Transverse colon (tissue), 4 donors: ENCODE data around the gene CSNK1A1L. TPM values are rescaled to one million over a fixed set of nuclear protein-coding genes. Genes with fewer than 3 reads are reported as not detected.

Experiments
- DNase-seq: peaks from one replicate; pipeline ENCODE4 v3.0.0-alpha.2; 2019
- H3K27ac ChIP-seq, 4 donors: fragments of 200-600 bp; sonication (generic); 2 replicates each; pipeline ENCODE4 v1.5.1; 2016 to 2018; ENCODE audit warnings: inconsistent platforms in 4 of 4
- H3K27me3 ChIP-seq: fragments of 200-600 bp; sonication (generic); 2 replicates; pipeline ENCODE4 v1.5.1; 2017; ENCODE audit warnings: inconsistent platforms
- H3K36me3 ChIP-seq, 4 donors: fragments of 200-600 bp; sonication (generic); 2 replicates each; pipeline ENCODE4 v1.5.1; 2017 to 2019; ENCODE audit warnings: inconsistent platforms in 4 of 4
- H3K4me1 ChIP-seq, 4 donors: fragments of 200-600 bp; sonication (generic); 2 replicates each; pipeline ENCODE4 v1.5.1; 2017 to 2020; ENCODE audit warnings: inconsistent platforms in 4 of 4
- H3K4me3 ChIP-seq, 4 donors: fragments of 200-600 bp; sonication (generic); 1 replicate in 1 of 4; 2 replicates in 3 of 4; pipeline versions ENCODE4 v1.5.1 to v1.6.1; 2017 to 2019; ENCODE audit warnings: inconsistent platforms in 4 of 4
- H3K9me3 ChIP-seq, 2 donors: fragments of 200-600 bp; sonication (generic); 2 replicates each; pipeline ENCODE4 v1.5.1; 2017 to 2019; ENCODE audit warnings: inconsistent platforms in 2 of 2
- CTCF ChIP-seq, 5 experiments: fragments of 200-600 bp in 3 of 5; fragments of 450-650 bp in 2 of 5; sonication (generic) in 3 of 5; IDR thresholded peaks; 1 replicate in 2 of 5; 2 replicates in 3 of 5; pipeline ENCODE4 v1.5.1; 2016 to 2017; ENCODE audit warnings: antibody characterized with exemption in 5 of 5, inconsistent platforms in 3 of 5, mild to moderate bottlenecking in 2 of 5, moderate library complexity in 1 of 5
- EP300 ChIP-seq: sonication (generic); formaldehyde crosslinking; IDR thresholded peaks from one replicate; pipeline ENCODE4 v1.6.1; 2017; ENCODE audit warnings: antibody characterized with exemption, low read depth
- POLR2A ChIP-seq: fragments of 450-650 bp; IDR thresholded peaks from one replicate; pipeline ENCODE4 v1.6.1; 2016; ENCODE audit warnings: antibody characterized with exemption, mild to moderate bottlenecking, moderate library complexity
- POLR2AphosphoS5 ChIP-seq, 3 donors: sonication (generic); formaldehyde crosslinking; IDR thresholded peaks; one replicate each; pipeline ENCODE4 v1.6.1; 2016; ENCODE audit warnings: antibody characterized with exemption in 3 of 3
- WGBS, 2 donors: methylation state at CpG; one replicate each; pipeline ENCODE4 v1.1.5; 2018; ENCODE audit warnings: low coverage in 1 of 2; 5-methylcytosine and 5-hydroxymethylcytosine counted together
- in situ Hi-C, 4 donors: fragments of 200-750 bp; cut with MboI; loops; one replicate each; pipeline versions ENCODE4 v1.15.0 to v1.15.1; 2017; ENCODE audit warnings: low sequenced_read_pairs in 3 of 4, low pct_ligation_motif_present in 1 of 4, low pct_unique_long_range_greater_than_20kb in 1 of 4
- intact Hi-C: fragments of 100-400 bp; cut with DNase I; formaldehyde crosslinking; loops from one replicate; pipeline ENCODE4 v1.15.1; 2023; ENCODE audit warnings: low total_unique reads
- total RNA-seq, 4 donors: library from RNA; depleted of rRNA; stranded (reverse); fragments of >200 nt; gene quantifications; one replicate each; pipeline ENCODE4 v1.1.0, GENCODE V29; 2016

CSNK1A1L gene
- total RNA-seq, 4 donors from 2014 or later, result not detected

- no peaks in the 10 kb centered on the region for H3K36me3 ChIP-seq
- intact Hi-C loops, result no loop called here
- H3K4me3 ChIP-seq, result no peak overlapping the region
- H3K27ac ChIP-seq, result peak overlapping the region; percentile 9 to 50 (median 40)
- DNase-seq, result no peak
- whole genome bisulfite sequencing, 2 donors, result 26 to 43% methylated on average over 3 of the region's 3 CpGs
- TF ChIP-seq POLR2AphosphoS5 (IDR thresholded peaks at IDR 0.05) (peak in 1 of 3 donors; percentile 21), CTCF (IDR thresholded peaks at IDR 0.05) (no peak)
- peaks cover 0 to 5% (median 0%) of the 10 kb centered on the region in 4 donors for H3K4me1 ChIP-seq
- H3K9me3 ChIP-seq, result no peaks in the 10 kb centered on the region
- no peaks in the 10 kb centered on the region for H3K27me3 ChIP-seq
- in situ Hi-C loops, result loop anchor here in 1 of 4 donors (25.0 kb wide), 1 partner anchor 435 kb away; no protein-coding TSS in a partner anchor
Measured at GRCh38 chr13:37127691-37128241, 22.3 kb upstream of the CSNK1A1L start.

- TF ChIP-seq POLR2AphosphoS5 (IDR thresholded peaks at IDR 0.05), result no peak
- no peak for TF ChIP-seq EP300
- no peak for TF ChIP-seq POLR2A
- TF ChIP-seq CTCF (IDR thresholded peaks at IDR 0.05), result no peak
- 46 to 50% methylated on average over 1 of the region's 1 CpG for WGBS, 2 donors
- H3K4me1 ChIP-seq, result peaks cover 0 to 5% (median 0%) of the 10 kb centered on the region in 4 donors
- DNase-seq, result no peak
- H3K27ac ChIP-seq, result no peak overlapping the region
- H3K9me3 ChIP-seq, result no peaks in the 10 kb centered on the region
- in situ Hi-C loops, result loop anchor here in 1 of 4 donors (25.0 kb wide), 1 partner anchor 489 kb away; no protein-coding TSS in a partner anchor
- H3K4me3 ChIP-seq, result no peak overlapping the region
- intact Hi-C loops, result no loop called here
- no peaks in the 10 kb centered on the region for H3K36me3 ChIP-seq
- no peaks in the 10 kb centered on the region for H3K27me3 ChIP-seq
Measured at GRCh38 chr13:37123337-37123736, 17.9 kb upstream of the CSNK1A1L start.

- 20 to 35% methylated on average over 3 of the region's 3 CpGs for WGBS, 2 donors
Measured at GRCh38 chr13:37118016-37118415, 12.6 kb upstream of the CSNK1A1L start.

GRCh38 chr13:37114250-37114649 lies 8.8 kb upstream of the CSNK1A1L start:
- DNase-seq, result no peak
- Histone ChIP-seq H3K36me3 (no peaks in the 10 kb centered on the region), H3K4me3 (no peak overlapping the region), H3K27ac (no peak overlapping the region), H3K27me3 (no peaks in the 10 kb centered on the region), H3K9me3 (no peaks in the 10 kb centered on the region), H3K4me1 (peaks cover 0 to 2% (median 0%) of the 10 kb centered on the region in 4 donors)
- intact Hi-C loops, result no loop called here
- 80 to 90% methylated on average over 2 to 4 of the region's 4 CpGs for WGBS, 2 donors
- in situ Hi-C loops, result loop anchor here in 1 of 4 donors (25.0 kb wide), 1 partner anchor 498 kb away; no protein-coding TSS in a partner anchor
- no peak for TF ChIP-seq CTCF (IDR thresholded peaks at IDR 0.05)

More at GRCh38 chr13:37118016-37118415, 12.6 kb upstream of the CSNK1A1L start:
- no peaks in the 10 kb centered on the region for H3K36me3 ChIP-seq
- in situ Hi-C loops, result loop anchor here in 1 of 4 donors (25.0 kb wide), 1 partner anchor 494 kb away; no protein-coding TSS in a partner anchor
- H3K4me1 ChIP-seq, result no peaks in the 10 kb centered on the region
- no peak for DNase-seq
- intact Hi-C loops, result no loop called here
- H3K27ac ChIP-seq, result no peak overlapping the region
- no peak overlapping the region for H3K4me3 ChIP-seq
- H3K27me3 ChIP-seq, result no peaks in the 10 kb centered on the region
- TF ChIP-seq POLR2A (no peak), EP300 (no peak), POLR2AphosphoS5 (IDR thresholded peaks at IDR 0.05) (no peak), CTCF (IDR thresholded peaks at IDR 0.05) (no peak)
- no peaks in the 10 kb centered on the region for H3K9me3 ChIP-seq
